WERI-Rb-1 (cell line): Measurements from ENCODE around the gene GPLD1.
"Not testable (repeated sequence)": the region's sequence is repeated elsewhere in the genome, so short reads cannot be mapped to it uniquely, and the experiment has no call there.

ENCODE experiments used
- DNase-seq: peaks from one replicate; pipeline ENCODE4 v3.0.0-alpha.2; 2020
- H3K27ac ChIP-seq: fragments of 250-450 bp; sonication (Bioruptor Pico); 2 replicates; pipeline ENCODE4 v1.5.1; 2020; ENCODE audit warnings: mild to moderate bottlenecking, moderate library complexity
- H3K27me3 ChIP-seq: fragments of 250-450 bp; sonication (Bioruptor Pico); 2 replicates; pipeline ENCODE4 v1.5.1; 2021; ENCODE audit warnings: mild to moderate bottlenecking, low read depth, moderate library complexity; ENCODE audit not compliant: insufficient read depth, severe bottlenecking
- H3K36me3 ChIP-seq: fragments of 250-450 bp; sonication (Bioruptor Pico); 2 replicates; pipeline ENCODE4 v1.5.1; 2020; ENCODE audit warnings: mild to moderate bottlenecking, moderate library complexity
- H3K4me3 ChIP-seq: 2 replicates; pipeline ENCODE4 v1.5.1; 2011; ENCODE audit warnings: low read depth, mild to moderate bottlenecking, control low read depth, low read length
- H3K9me3 ChIP-seq: fragments of 250-450 bp; sonication (Bioruptor Pico); 2 replicates; pipeline ENCODE4 v1.5.1; 2021; ENCODE audit warnings: mild to moderate bottlenecking, moderate library complexity; ENCODE audit not compliant: severe bottlenecking
- TF ChIP-seq, protein P1 (sequence below): IDR thresholded peaks from 2 replicates; pipeline ENCODE4 v1.5.1; 2011; ENCODE audit warnings: low read depth, mild to moderate bottlenecking, control low read depth, inconsistent platforms, low read length

GPLD1 gene

DNA sequence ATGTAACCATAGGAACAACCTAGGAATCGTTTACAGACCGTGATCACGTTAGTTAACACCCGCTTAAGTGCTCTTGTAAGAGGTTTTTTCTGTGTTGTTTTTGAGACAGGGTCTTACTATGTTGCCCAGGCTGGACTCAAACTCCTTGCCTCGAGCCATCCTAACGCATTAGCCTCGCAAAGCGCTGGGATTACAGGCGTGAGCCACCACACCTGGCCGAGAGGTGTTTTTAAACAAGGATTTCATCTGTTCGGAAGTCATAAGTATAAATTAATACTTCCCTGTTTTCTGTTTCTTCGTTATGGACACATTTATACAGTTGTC, 85.9 kb downstream of the GPLD1 start:
- DNase-seq: no peak
- Histone ChIP-seq H3K9me3 (no peaks in the 10 kb centered on the region), H3K36me3 (peaks cover 47% of the 10 kb centered on the region), H3K4me3 (peak overlapping the region; percentile 67), H3K27ac (peak overlapping the region; percentile 86), H3K27me3 (no peaks in the 10 kb centered on the region)
- TF ChIP-seq, protein P1, sequence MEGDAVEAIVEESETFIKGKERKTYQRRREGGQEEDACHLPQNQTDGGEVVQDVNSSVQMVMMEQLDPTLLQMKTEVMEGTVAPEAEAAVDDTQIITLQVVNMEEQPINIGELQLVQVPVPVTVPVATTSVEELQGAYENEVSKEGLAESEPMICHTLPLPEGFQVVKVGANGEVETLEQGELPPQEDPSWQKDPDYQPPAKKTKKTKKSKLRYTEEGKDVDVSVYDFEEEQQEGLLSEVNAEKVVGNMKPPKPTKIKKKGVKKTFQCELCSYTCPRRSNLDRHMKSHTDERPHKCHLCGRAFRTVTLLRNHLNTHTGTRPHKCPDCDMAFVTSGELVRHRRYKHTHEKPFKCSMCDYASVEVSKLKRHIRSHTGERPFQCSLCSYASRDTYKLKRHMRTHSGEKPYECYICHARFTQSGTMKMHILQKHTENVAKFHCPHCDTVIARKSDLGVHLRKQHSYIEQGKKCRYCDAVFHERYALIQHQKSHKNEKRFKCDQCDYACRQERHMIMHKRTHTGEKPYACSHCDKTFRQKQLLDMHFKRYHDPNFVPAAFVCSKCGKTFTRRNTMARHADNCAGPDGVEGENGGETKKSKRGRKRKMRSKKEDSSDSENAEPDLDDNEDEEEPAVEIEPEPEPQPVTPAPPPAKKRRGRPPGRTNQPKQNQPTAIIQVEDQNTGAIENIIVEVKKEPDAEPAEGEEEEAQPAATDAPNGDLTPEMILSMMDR: no peak

DNA sequence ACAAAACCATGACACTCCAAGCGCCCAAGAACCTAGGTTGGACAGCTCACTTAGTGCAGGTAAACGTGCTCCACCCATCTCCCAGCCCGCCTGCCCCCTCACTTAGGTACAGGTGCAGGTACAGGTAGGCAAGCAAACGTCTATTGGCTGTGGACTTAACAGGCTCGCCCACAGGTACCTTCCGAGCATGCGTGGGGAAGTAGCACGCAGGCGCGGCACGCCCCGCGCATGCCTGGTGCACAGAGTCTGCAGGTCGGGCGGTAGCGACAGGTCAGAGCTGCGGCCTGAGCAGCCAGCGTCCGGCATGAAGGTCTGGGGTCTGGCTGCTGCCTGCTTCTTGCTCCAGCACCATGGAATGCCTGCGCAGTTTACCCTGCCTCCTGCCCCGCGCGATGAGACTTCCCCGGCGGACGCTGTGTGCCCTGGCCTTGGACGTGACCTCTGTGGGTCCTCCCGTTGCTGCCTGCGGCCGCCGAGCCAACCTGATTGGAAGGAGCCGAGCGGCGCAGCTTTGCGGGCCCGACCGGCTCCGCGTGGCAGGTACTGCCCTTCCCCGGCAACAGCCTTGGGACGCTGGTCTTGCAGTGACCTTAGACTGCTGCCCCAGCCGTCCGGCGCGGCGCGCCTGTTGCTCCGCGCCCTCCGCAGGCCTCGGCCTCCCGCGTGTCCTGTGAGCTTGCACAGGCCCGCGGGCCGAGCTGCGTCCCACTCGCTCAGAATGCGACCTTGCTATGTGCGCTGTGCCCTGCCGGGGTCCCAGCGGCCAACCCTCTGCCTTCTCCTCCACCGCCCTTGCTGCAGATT, 86.5 kb downstream of the GPLD1 start, which contains the start of gene MRS2:
Gene MRS2, plus strand, starts transcription at position 240 of the 804 bp plus-strand sequence. Its CDS starts 111 bp downstream, at position 351.
- TF ChIP-seq, protein P1: no peak

DNA sequence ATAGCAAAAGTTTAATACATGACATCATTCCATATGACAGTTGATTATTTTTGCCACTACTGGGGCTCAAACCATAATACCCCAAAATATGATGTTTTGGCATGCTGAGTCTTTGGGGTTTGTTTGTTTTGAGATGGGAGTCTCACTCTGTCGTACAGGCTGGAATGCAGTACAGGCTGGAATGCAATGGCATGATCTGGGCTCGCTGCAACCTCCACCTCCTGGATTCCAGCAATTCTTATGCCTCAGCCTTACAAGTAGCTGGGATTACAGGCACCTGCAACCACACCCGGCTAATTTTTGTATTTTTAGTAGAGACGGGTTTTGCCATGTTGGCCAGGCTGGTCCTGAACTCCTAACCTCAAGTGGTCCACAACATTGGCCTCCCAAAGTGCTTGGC, 87.9 kb downstream of the GPLD1 start:
- Histone ChIP-seq H3K27ac (no peak overlapping the region), H3K27me3 (no peaks in the 10 kb centered on the region), H3K4me3 (no peak overlapping the region), H3K36me3 (peaks cover 29% of the 10 kb centered on the region), H3K9me3 (peaks cover 6% of the 10 kb centered on the region)
- TF ChIP-seq, protein P1: no peak
- DNase-seq: no peak

More for the DNA sequence above, 86.5 kb downstream of the GPLD1 start, which contains the start of gene MRS2:
- Histone ChIP-seq H3K36me3 (peaks cover 42% of the 10 kb centered on the region), H3K27ac (peak within 1 kb of the TSS; percentile 86), H3K27me3 (no peaks in the 10 kb centered on the region), H3K9me3 (no peaks in the 10 kb centered on the region), H3K4me3 (peak within 1 kb of the TSS; percentile 67)
- peak; percentile 97 for DNase-seq

DNA sequence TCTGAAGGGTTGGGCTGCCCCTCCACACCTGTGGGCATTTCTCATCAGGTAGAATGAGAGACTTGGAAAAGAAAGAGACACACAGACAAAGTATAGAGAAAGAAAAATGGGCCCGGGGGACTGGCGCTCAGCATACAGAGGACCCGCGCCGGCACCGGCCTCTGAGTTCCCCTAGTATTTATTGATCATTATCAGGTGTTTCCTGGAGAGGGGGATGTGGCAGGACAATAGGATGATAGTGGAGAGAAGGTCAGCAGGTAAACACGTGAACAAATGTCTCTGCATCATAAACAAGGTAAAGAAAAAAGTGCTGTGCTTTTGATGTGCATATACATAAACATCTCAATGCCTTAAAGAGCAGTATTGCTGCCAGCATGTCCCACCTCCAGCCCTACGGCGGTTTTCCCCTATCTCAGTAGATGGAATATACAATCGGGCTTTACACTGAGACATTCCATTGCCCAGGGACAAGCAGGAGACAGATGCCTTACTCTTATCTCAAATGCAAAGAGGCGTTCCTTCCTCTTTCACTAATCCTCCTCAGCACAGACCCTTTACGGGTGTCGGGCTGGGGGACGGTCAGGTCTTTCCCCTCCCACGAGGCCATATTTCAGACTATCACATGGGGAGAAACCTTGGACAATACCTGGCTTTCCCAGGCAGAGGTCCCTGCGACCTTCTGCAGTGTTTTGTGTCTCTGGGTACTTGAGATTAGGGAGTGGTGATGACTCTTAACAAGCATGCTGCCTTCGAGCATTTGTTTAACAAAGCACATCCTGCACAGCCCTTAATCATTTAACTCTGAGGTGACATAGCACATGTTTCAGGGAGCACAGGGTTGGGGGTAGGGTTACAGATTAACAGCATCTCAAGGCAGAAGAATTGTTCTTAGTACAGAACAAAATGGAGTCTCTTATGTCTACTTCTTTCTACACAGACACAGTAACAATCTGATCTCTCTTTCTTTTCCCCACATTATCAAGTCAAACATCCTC, 89.0 kb downstream of the GPLD1 start:
- H3K27ac ChIP-seq, H3K4me3 ChIP-seq, H3K9me3 ChIP-seq, H3K27me3 ChIP-seq: not testable (repeated sequence)
- H3K36me3 ChIP-seq: peaks cover 20% of the 10 kb centered on the region
- peak; percentile 28 for DNase-seq

DNA sequence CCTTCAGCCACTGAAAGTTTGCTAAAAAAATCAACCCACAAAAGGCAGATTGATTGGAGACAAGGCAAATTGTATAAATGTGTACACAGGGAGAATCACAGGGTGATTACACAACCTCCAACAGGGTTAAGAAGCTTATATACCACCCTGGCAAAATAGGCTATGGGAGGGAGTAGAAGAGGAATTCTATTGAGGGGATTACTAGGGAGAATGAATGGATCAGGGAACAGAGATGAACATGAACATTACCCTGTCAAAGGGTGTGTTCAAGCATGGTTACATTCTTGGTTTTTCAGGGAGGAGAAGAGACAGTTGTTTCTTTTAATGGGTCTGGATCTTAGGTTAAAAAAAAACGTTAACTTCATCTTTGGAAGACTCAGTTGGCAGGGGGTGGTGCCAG, 91.7 kb downstream of the GPLD1 start:
- DNase-seq: no peak
- H3K27me3 ChIP-seq: no peaks in the 10 kb centered on the region
- no peaks in the 10 kb centered on the region for H3K36me3 ChIP-seq
- no peak overlapping the region for H3K4me3 ChIP-seq
- H3K9me3 ChIP-seq: peaks cover 9% of the 10 kb centered on the region
- no peak overlapping the region for H3K27ac ChIP-seq
- TF ChIP-seq, protein P1: no peak

DNA sequence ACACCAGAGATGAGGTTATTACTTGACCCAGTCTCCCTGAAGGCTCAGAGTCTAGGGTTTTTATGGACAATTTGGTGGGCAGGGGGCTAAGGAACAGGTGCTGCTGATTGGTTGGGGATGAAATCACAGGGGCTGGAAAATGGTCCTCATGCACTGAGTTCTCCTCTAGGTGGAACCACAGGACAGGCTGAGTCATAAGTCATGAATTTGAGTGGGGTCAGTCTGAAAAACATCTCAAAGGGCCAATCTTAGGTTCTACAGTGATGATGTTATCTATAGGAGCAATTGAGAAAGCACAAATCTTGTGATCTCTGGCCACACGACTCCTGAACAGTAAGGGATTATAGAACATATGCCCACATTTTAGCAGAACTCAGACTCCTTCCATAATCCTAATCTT, 92.6 kb downstream of the GPLD1 start:
- Histone ChIP-seq H3K27me3 (no peaks in the 10 kb centered on the region), H3K27ac (no peak overlapping the region)
- no peak for DNase-seq

More for the DNA sequence above, 92.6 kb downstream of the GPLD1 start:
- TF ChIP-seq, protein P1: peak; percentile 21; the same call in 1 of the 2 replicates
- no peaks in the 10 kb centered on the region for H3K36me3 ChIP-seq
- H3K4me3 ChIP-seq: no peak overlapping the region
- peaks cover 9% of the 10 kb centered on the region for H3K9me3 ChIP-seq
